ENCODE data around the gene GK. TPM values are rescaled to one million over a fixed set of nuclear protein-coding genes. Genes with fewer than 3 reads are reported as not detected.

Gene GK
- total and polyA plus RNA-seq, 2 of the 8 experiments (the other 6 are each of a cell fraction or from before 2014, with no cell fraction given) = 2.9 to 11.2 TPM

- H2BK20ac ChIP-seq (ENCODE audit: low read length) = no peak overlapping the region
- no peak overlapping the region for H2BK5ac ChIP-seq (ENCODE audit: low read depth, low read length)
- H3K79me1 ChIP-seq (ENCODE audit: low read depth, low read length) = no peaks in the 10 kb centered on the region
- H3K9ac ChIP-seq (replicated peaks in 1 of 4; ENCODE audit: extremely low read depth in 1 of 4, low read depth in 3 of 4, low read length in 3 of 4) = no peak overlapping the region
- H3K23ac ChIP-seq (ENCODE audit: insufficient read length) = no peak overlapping the region
- H2AK5ac ChIP-seq (ENCODE audit: low read depth, low read length) = no peak overlapping the region
- no peak for DNase-seq (ENCODE audit: low read depth in 1 of 2, low spot score in 2 of 2)
- ChIA-PET POLR2A (ENCODE audit: partially characterized antibody) (no interaction called here), CTCF (ENCODE audit: partially characterized antibody) (interaction anchor here (1.0 kb wide), 1 partner anchor 68 kb away, joined by 5 read pairs; no protein-coding TSS in a partner anchor)
- H3K27me3 ChIP-seq (replicated peaks in 1 of 4; ENCODE audit: control insufficient read depth in 3 of 4, extremely low read depth in 1 of 4, insufficient read depth in 3 of 4, low read length in 3 of 4) = no peaks in the 10 kb centered on the region
- no peak for FAIRE-seq
- no peaks in the 10 kb centered on the region for H3K36me3 ChIP-seq (ENCODE audit: control insufficient read depth in 2 of 4, insufficient read depth in 4 of 4, low read length in 3 of 4)
- H3K9me3 ChIP-seq (ENCODE audit: insufficient read depth in 2 of 2, low read depth in 1 of 2, low read length in 1 of 2) = no peaks in the 10 kb centered on the region
- H3K79me2 ChIP-seq (ENCODE audit: control insufficient read depth in 1 of 2, insufficient read depth in 2 of 2, low read length in 2 of 2) = no peaks in the 10 kb centered on the region
- no peak overlapping the region for H2BK12ac ChIP-seq (ENCODE audit: low read depth, low read length)
- no peaks in the 10 kb centered on the region for H4K20me1 ChIP-seq (replicated peaks in 1 of 2; ENCODE audit: control insufficient read depth in 1 of 2, insufficient read depth in 2 of 2, low read length in 2 of 2)
- no peak overlapping the region for H2AFZ ChIP-seq (ENCODE audit: low read length)
- no peak overlapping the region for H3K4me3 ChIP-seq (ENCODE audit: extremely low read depth in 1 of 4, insufficient read depth in 2 of 4, low read depth in 3 of 4, low read length in 4 of 4)
- H3K14ac ChIP-seq (ENCODE audit: insufficient read length) = no peak overlapping the region
- no peaks in the 10 kb centered on the region for H3K23me2 ChIP-seq (ENCODE audit: low read depth, low read length)
- no peak overlapping the region for H3K56ac ChIP-seq (replicated peaks; ENCODE audit: insufficient read length, low read depth, low read length)
- no peak overlapping the region for H3K4me2 ChIP-seq (ENCODE audit: insufficient read depth in 1 of 2, low read depth in 2 of 2, low read length in 2 of 2)
- no peak overlapping the region for H4K91ac ChIP-seq (replicated peaks; ENCODE audit: insufficient read length, low read length)
- no peak overlapping the region for H4K5ac ChIP-seq (ENCODE audit: insufficient read length, low read depth, low read length)
- no peak overlapping the region for H3K27ac ChIP-seq (ENCODE audit: low read depth, low read length)
- H2BK120ac ChIP-seq (replicated peaks; ENCODE audit: low read depth, low read length) = no peak overlapping the region
- no peak overlapping the region for H2BK15ac ChIP-seq (ENCODE audit: low read length)
- H4K8ac ChIP-seq (ENCODE audit: extremely low read depth, insufficient read depth, low read length) = no peak overlapping the region
- H3K18ac ChIP-seq (ENCODE audit: extremely low read depth, low read length) = no peak overlapping the region
- no peak overlapping the region for H3K4ac ChIP-seq (replicated peaks; ENCODE audit: insufficient read length, low read depth, low read length)
- no peaks in the 10 kb centered on the region for H3K4me1 ChIP-seq (replicated peaks in 1 of 4; ENCODE audit: control insufficient read depth in 3 of 4, insufficient read depth in 4 of 4, low read length in 3 of 4)
- 89% methylated on average over 2 of the region's 2 CpGs; no CpG with 5 or more reads in 1 of the 2 experiments for WGBS, 2 experiments (ENCODE audit: extremely low coverage in 1 of 2, insufficient coverage in 1 of 2, insufficient read length in 1 of 2, insufficient replicate concordance in 2 of 2, low coverage in 1 of 2, low lambda C conversion rate in 2 of 2, missing lambda C conversion rate in 1 of 2)
- TF ChIP-seq JUN (IDR thresholded peaks at IDR 0.05; ENCODE audit: low read depth, low read length) (no peak), FOSL1 (IDR thresholded peaks at IDR 0.05; ENCODE audit: insufficient read depth, low read depth, low read length) (no peak), POU5F1 (IDR thresholded peaks at IDR 0.05; ENCODE audit: low read depth, low read length) (no peak), SAP30 (IDR thresholded peaks at IDR 0.05; ENCODE audit: insufficient read depth, insufficient replicate concordance, low read length) (no peak), EP300 (IDR thresholded peaks at IDR 0.05; ENCODE audit: borderline replicate concordance in 1 of 2, low read depth in 2 of 2, low read length in 2 of 2) (no peak), SUZ12 (IDR thresholded peaks at IDR 0.05; ENCODE audit: low read length) (no peak), RXRA (IDR thresholded peaks at IDR 0.05; ENCODE audit: insufficient read depth, low read depth, low read length) (no peak), CBX8 (IDR thresholded peaks at IDR 0.05; ENCODE audit: borderline replicate concordance, low read depth, low read length) (no peak), HDAC2 (IDR thresholded peaks at IDR 0.05; ENCODE audit: borderline replicate concordance in 1 of 2, low read depth in 2 of 2, low read length in 2 of 2) (no peak), SP1 (IDR thresholded peaks at IDR 0.05; ENCODE audit: low read depth, low read length) (no peak), ASH2L (IDR thresholded peaks at IDR 0.05; ENCODE audit: low read length) (no peak), EGR1 (IDR thresholded peaks at IDR 0.05; ENCODE audit: borderline replicate concordance, low read depth, low read length) (no peak), KDM4A (IDR thresholded peaks at IDR 0.05; ENCODE audit: low read depth, low read length, severe bottlenecking) (no peak), E2F6 (IDR thresholded peaks at IDR 0.05) (no peak)
Observed at GRCh38 chrX:30702736-30703135, 49.5 kb downstream of the GK start.

Data from H1 (cell line).